Measurements from ENCODE around the gene ETV7.
"Not testable (repeated sequence)": the region's sequence is repeated elsewhere in the genome, so short reads cannot be mapped to it uniquely, and the experiment has no call there.

Gene ETV7

GRCh38 chr6:36338223-36338622 is 49.2 kb downstream of the ETV7 start:
- not testable (repeated sequence) for DNase-seq

- DNase-seq, result no peak
Observed at GRCh38 chr6:36337814-36338213, 49.7 kb downstream of the ETV7 start.

- no peak for DNase-seq
Observed at GRCh38 chr6:36336779-36337241, 50.7 kb downstream of the ETV7 start, which contains the start of gene BNIP5. BNIP5 (minus strand) TSS chr6:36336888; CDS start chr6:36330690, 6,198 bp downstream.

- DNase-seq, result no peak
Observed at GRCh38 chr6:36336208-36336710, 51.2 kb downstream of the ETV7 start.

GRCh38 chr6:36335465-36336207 is 51.8 kb downstream of the ETV7 start:
- no peak for DNase-seq

GRCh38 chr6:36334832-36335459 is 52.5 kb downstream of the ETV7 start:
- no peak for DNase-seq

- DNase-seq, result no peak
Observed at GRCh38 chr6:36333931-36334725, 53.3 kb downstream of the ETV7 start.

GRCh38 chr6:36333171-36333895 is 54.1 kb downstream of the ETV7 start:
- DNase-seq, result no peak

- no peak for DNase-seq
Observed at GRCh38 chr6:36331381-36331780, 56.1 kb downstream of the ETV7 start.

- no peak for DNase-seq
Observed at GRCh38 chr6:36330366-36330765, 57.1 kb downstream of the ETV7 start.

- no peak for DNase-seq
Observed at GRCh38 chr6:36329798-36330291, 57.6 kb downstream of the ETV7 start.

- no peak for DNase-seq
Observed at GRCh38 chr6:36328600-36328999, 58.9 kb downstream of the ETV7 start.

GRCh38 chr6:36327919-36328236 is 59.6 kb downstream of the ETV7 start:
- no peak for DNase-seq

GRCh38 chr6:36327226-36327918 is 60.1 kb downstream of the ETV7 start:
- no peak for DNase-seq

- DNase-seq, result no peak
Observed at GRCh38 chr6:36326356-36326995, 61.0 kb downstream of the ETV7 start.

GRCh38 chr6:36324715-36325114 is 62.8 kb downstream of the ETV7 start:
- no peak for DNase-seq

- DNase-seq, result no peak
Observed at GRCh38 chr6:36324191-36324590, 63.3 kb downstream of the ETV7 start.

GRCh38 chr6:36323062-36323461 is 64.4 kb downstream of the ETV7 start:
- no peak for DNase-seq

- DNase-seq, result no peak
Observed at GRCh38 chr6:36322591-36322990, 64.9 kb downstream of the ETV7 start.

- DNase-seq, result no peak
Observed at GRCh38 chr6:36320475-36320874, 67.0 kb downstream of the ETV7 start.

- DNase-seq, result no peak
Observed at GRCh38 chr6:36319821-36320220, 67.6 kb downstream of the ETV7 start.

GRCh38 chr6:36319436-36319762 is 68.1 kb downstream of the ETV7 start:
- no peak for DNase-seq

Data from effector CD4-positive, alpha-beta T cell (primary cell).